Keratinocyte (primary cell): Measurements from ENCODE around the gene GUK1. TPM values are rescaled to one million over a fixed set of nuclear protein-coding genes. Genes with fewer than 3 reads are reported as not detected.

ENCODE experiments used
- DNase-seq: peaks from one replicate; pipeline ENCODE4 v3.0.0-alpha.2; 2011; ENCODE audit warnings: low read depth, missing footprints, low spot score
- FAIRE-seq: peaks from 2 replicates; lab custom pipeline; 2011; peaks lifted over from hg19 to GRCh38; lab: Jason Lieb, UNC
- H2AFZ ChIP-seq: 2 replicates; pipeline ENCODE4 v1.6.0; 2012; ENCODE audit warnings: low read length, control low read depth, inconsistent platforms; ENCODE audit not compliant: control insufficient read depth
- H3K27ac ChIP-seq: 2 replicates; pipeline ENCODE4 v1.5.1; 2011; ENCODE audit warnings: low read length; ENCODE audit not compliant: control insufficient read depth, insufficient read depth
- H3K27me3 ChIP-seq: 3 replicates; pipeline ENCODE4 v1.6.0; 2011; ENCODE audit warnings: low read length; ENCODE audit not compliant: control insufficient read depth, insufficient read depth; ENCODE audit errors: extremely low read depth
- H3K36me3 ChIP-seq, 2 experiments: 2 replicates in 1 of 2; 3 replicates in 1 of 2; pipeline ENCODE4 v1.5.1; 2011; ENCODE audit warnings: low read length in 2 of 2, mild to moderate bottlenecking in 1 of 2; ENCODE audit not compliant: control insufficient read depth in 2 of 2, insufficient read depth in 2 of 2; ENCODE audit errors: extremely low read depth in 1 of 2
- H3K4me1 ChIP-seq: 3 replicates; pipeline ENCODE4 v1.5.1; 2011; ENCODE audit warnings: low read length; ENCODE audit not compliant: control insufficient read depth, insufficient read depth; ENCODE audit errors: extremely low read depth
- H3K4me2 ChIP-seq: 3 replicates; pipeline ENCODE4 v1.6.0; 2011; ENCODE audit warnings: low read depth, low read length; ENCODE audit not compliant: control insufficient read depth, insufficient read depth; ENCODE audit errors: extremely low read depth
- H3K4me3 ChIP-seq, 3 experiments: fragments of 200-600 bp in 1 of 3; sonication (generic) in 1 of 3; 2 replicates in 2 of 3; 3 replicates in 1 of 3; pipeline ENCODE4 v1.5.1; 2011 to 2016; ENCODE audit warnings: low read length in 3 of 3, mild to moderate bottlenecking in 3 of 3, control low read depth in 2 of 3, inconsistent platforms in 1 of 3, low read depth in 1 of 3, mixed read lengths in 1 of 3, mixed run types in 1 of 3, moderate library complexity in 1 of 3; ENCODE audit not compliant: control insufficient read depth in 2 of 3, insufficient read depth in 2 of 3; ENCODE audit errors: extremely low read depth in 1 of 3
- H3K79me2 ChIP-seq: 2 replicates; pipeline ENCODE4 v1.6.0; 2012; ENCODE audit warnings: low read length; ENCODE audit not compliant: control insufficient read depth, insufficient read depth
- H3K9ac ChIP-seq: 3 replicates; pipeline ENCODE4 v1.6.0; 2011; ENCODE audit warnings: low read length; ENCODE audit not compliant: control insufficient read depth, insufficient read depth; ENCODE audit errors: extremely low read depth
- H3K9me1 ChIP-seq: 3 replicates; pipeline ENCODE4 v1.6.0; 2011; ENCODE audit warnings: low read length; ENCODE audit not compliant: control insufficient read depth, insufficient read depth; ENCODE audit errors: extremely low read depth
- H3K9me3 ChIP-seq: 2 replicates; pipeline ENCODE4 v1.5.1; 2012; ENCODE audit warnings: low read depth, low read length; ENCODE audit not compliant: control insufficient read depth
- H4K20me1 ChIP-seq: 3 replicates; pipeline ENCODE4 v1.6.0; 2011; ENCODE audit warnings: low read length; ENCODE audit not compliant: control insufficient read depth, insufficient read depth; ENCODE audit errors: extremely low read depth
- CTCF ChIP-seq, 3 experiments: IDR thresholded peaks in 1 of 3; conservative IDR thresholded peaks in 1 of 3; optimal IDR thresholded peaks in 1 of 3; 2 replicates in 2 of 3; 3 replicates in 1 of 3; pipeline versions ENCODE3 to v1.5.1; 2011; ENCODE audit warnings: low read length in 3 of 3, mild to moderate bottlenecking in 3 of 3, moderate library complexity in 2 of 3, control low read depth in 1 of 3, inconsistent platforms in 1 of 3; ENCODE audit not compliant: insufficient read depth in 2 of 3; ENCODE audit errors: extremely low read depth in 1 of 3
- EZH2 ChIP-seq: IDR thresholded peaks from one replicate; pipeline ENCODE4 v1.6.1; 2012; ENCODE audit warnings: inconsistent platforms, mild to moderate bottlenecking, low read length, moderate library complexity
- dilution Hi-C: fragments of 300-500 bp; cut with MboI; formaldehyde crosslinking; loops from one replicate; pipeline ENCODE4 v1.7.0; 2020; ENCODE audit warnings: low sequenced_read_pairs; ENCODE audit not compliant: extremely low pct_ligation_motif_present
- polyA plus RNA-seq, 5 experiments: library from polyadenylated mRNA; depleted of rRNA in 3 of 5; stranded (reverse) in 3 of 5; stranded (forward) in 1 of 5; unstranded in 1 of 5; fragments of >200 nt; gene quantifications; 1 replicate in 1 of 5; 2 replicates in 3 of 5; 3 replicates in 1 of 5; pipeline versions ENCODE4 v1.2.1 to v1.2.3, GENCODE V29; 2011 to 2012; ENCODE audit warnings: missing spikeins in 2 of 5, low read depth in 1 of 5, low replicate concordance in 1 of 5

Gene GUK1
- polyA plus RNA-seq, 1 donor (not counting 4 experiments of a cell fraction or from before 2014, with no cell fraction given), result 450 TPM

GRCh38 chr1:228108055-228108690 is 31.9 kb upstream of the GUK1 start:
- H3K9ac ChIP-seq, result peak overlapping the region; percentile 92
- H3K4me3 ChIP-seq, result peak overlapping the region; percentile 74 to 93 (median 88)
- no peak overlapping the region for H2AFZ ChIP-seq
- H3K4me1 ChIP-seq, result peaks cover 17% of the 10 kb centered on the region
- TF ChIP-seq CTCF (optimal IDR thresholded peaks at IDR 0.05 in 1 of 3, IDR thresholded peaks at IDR 0.05 in 1 of 3, conservative IDR thresholded peaks at IDR 0.05 in 1 of 3; ENCODE audit: extremely low read depth in 1 of 3, insufficient read depth in 2 of 3, low read length in 3 of 3) (no peak), EZH2 (no peak)
- peak overlapping the region; percentile 89 for H3K4me2 ChIP-seq
- peak overlapping the region; percentile 50 for H3K27ac ChIP-seq
- no peaks in the 10 kb centered on the region for H4K20me1 ChIP-seq
- dilution Hi-C loops, result no loop called here
- peaks cover 3 to 14% of the 10 kb centered on the region in 2 experiments for H3K36me3 ChIP-seq
- no peak for DNase-seq
- H3K27me3 ChIP-seq, result no peaks in the 10 kb centered on the region
- peaks cover 17% of the 10 kb centered on the region for H3K79me2 ChIP-seq
- FAIRE-seq, result no peak
- no peaks in the 10 kb centered on the region for H3K9me3 ChIP-seq
- no peaks in the 10 kb centered on the region for H3K9me1 ChIP-seq

GRCh38 chr1:228108742-228109072 is 31.4 kb upstream of the GUK1 start:
- no peaks in the 10 kb centered on the region for H3K9me3 ChIP-seq
- H3K27me3 ChIP-seq, result no peaks in the 10 kb centered on the region
- no peaks in the 10 kb centered on the region for H4K20me1 ChIP-seq
- H3K4me1 ChIP-seq, result peaks cover 15% of the 10 kb centered on the region
- dilution Hi-C loops, result no loop called here
- peaks cover 3 to 14% of the 10 kb centered on the region in 2 experiments for H3K36me3 ChIP-seq
- H3K9me1 ChIP-seq, result no peaks in the 10 kb centered on the region
- FAIRE-seq, result no peak
- peak overlapping the region; percentile 89 for H3K4me2 ChIP-seq
- H3K27ac ChIP-seq, result peak overlapping the region; percentile 50
- no peak for TF ChIP-seq CTCF (optimal IDR thresholded peaks at IDR 0.05 in 1 of 3, IDR thresholded peaks at IDR 0.05 in 1 of 3, conservative IDR thresholded peaks at IDR 0.05 in 1 of 3; ENCODE audit: extremely low read depth in 1 of 3, insufficient read depth in 2 of 3, low read length in 3 of 3)
- no peak for TF ChIP-seq EZH2
- peak overlapping the region; percentile 90 for H2AFZ ChIP-seq
- H3K4me3 ChIP-seq, result peak overlapping the region; percentile 74 to 93 (median 88)
- H3K9ac ChIP-seq, result peak overlapping the region; percentile 92
- H3K79me2 ChIP-seq, result peaks cover 17% of the 10 kb centered on the region
- no peak for DNase-seq
